Epithelial cell of esophagus (primary cell): Measurements from ENCODE around the gene CNDP1.

Experiments used
- DNase-seq: peaks from one replicate; pipeline ENCODE4 v3.0.0; 2010; ENCODE audit warnings: low read depth
- H3K4me3 ChIP-seq: 2 replicates; pipeline ENCODE4 v1.5.1; 2011; ENCODE audit warnings: mild to moderate bottlenecking, low read length, control low read depth
- CTCF ChIP-seq: IDR thresholded peaks from 2 replicates; pipeline ENCODE4 v1.5.1; 2011; ENCODE audit warnings: low read depth, mild to moderate bottlenecking, low read length, control low read depth, inconsistent platforms; ENCODE audit not compliant: insufficient read depth; ENCODE audit errors: missing control alignments

The CNDP1 gene

GRCh38 chr18:74528478-74528877 is 5.8 kb upstream of the CNDP1 start:
- no peak for DNase-seq
- no peak for TF ChIP-seq CTCF
- H3K4me3 ChIP-seq, result no peak overlapping the region

GRCh38 chr18:74528913-74529312 is 5.4 kb upstream of the CNDP1 start:
- no peak for DNase-seq
- TF ChIP-seq CTCF, result no peak
- H3K4me3 ChIP-seq, result no peak overlapping the region

GRCh38 chr18:74529378-74529777 is 4.9 kb upstream of the CNDP1 start:
- no peak overlapping the region for H3K4me3 ChIP-seq
- no peak for TF ChIP-seq CTCF
- no peak for DNase-seq

DNA sequence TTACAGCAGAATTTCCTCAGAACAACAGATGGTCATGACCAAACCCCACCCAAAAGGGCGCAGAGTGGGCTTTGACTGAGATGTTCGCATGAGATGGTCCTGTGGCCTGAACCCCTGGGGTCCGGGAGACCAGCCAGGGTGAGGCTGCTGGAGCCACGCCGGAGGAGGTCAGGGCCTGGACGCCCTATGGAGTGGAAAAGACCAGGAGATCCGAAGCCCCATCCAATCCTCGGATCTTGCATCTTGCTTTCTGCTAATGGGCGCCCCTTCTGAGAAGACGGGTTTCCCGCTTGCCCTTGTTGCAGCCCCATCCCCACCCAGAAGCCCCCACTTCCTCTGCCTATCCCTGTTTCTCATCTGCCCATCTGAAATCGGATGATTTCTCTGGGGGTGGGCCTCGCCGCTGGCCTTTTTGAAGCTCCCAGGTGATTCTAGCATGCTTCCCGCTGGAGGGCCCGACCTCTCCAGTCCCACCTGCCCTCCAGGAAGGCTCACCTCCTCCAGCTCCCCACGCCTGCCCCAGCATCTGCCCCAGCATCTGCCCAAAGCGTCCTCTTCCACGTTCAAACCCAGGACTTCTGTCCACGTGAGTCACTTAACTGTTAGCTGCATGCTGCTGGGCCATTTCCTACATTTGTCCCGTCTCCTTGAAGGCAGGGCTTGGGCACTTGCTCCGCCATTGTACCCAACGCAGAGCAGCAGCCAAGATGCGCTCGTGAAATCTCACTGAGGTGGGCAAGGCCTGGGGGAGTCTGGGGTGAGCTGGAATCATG is 4.3 kb upstream of the CNDP1 start:
- DNase-seq, result no peak

GRCh38 chr18:74530584-74530862 is 3.8 kb upstream of the CNDP1 start:
- no peak overlapping the region for H3K4me3 ChIP-seq
- TF ChIP-seq CTCF, result no peak
- no peak for DNase-seq

More for the DNA sequence above, 4.3 kb upstream of the CNDP1 start:
- no peak for TF ChIP-seq CTCF
- H3K4me3 ChIP-seq, result no peak overlapping the region

DNA sequence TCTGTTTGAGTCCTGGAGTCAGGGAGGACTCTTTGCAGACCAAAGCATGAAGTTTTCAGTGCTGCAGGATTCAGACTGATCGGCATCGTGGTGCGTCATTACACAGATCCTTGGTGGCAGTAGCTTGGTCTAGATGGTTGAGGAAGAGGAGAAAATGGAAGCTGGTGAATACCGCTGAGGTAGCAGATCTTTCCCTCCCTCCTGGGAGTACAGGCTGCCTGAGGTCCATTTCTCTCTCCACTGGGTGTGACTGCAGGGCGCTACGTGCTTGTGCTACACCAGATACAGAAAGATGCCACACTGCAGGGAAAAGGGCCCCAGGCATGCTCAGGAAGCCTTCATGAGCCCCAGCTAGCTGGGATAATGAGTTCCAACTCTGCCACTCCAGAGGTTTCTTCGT is 3.3 kb upstream of the CNDP1 start:
- no peak overlapping the region for H3K4me3 ChIP-seq
- DNase-seq, result no peak
- no peak for TF ChIP-seq CTCF

GRCh38 chr18:74532511-74533025 is 1.7 kb upstream of the CNDP1 start:
- H3K4me3 ChIP-seq, result no peak overlapping the region
- DNase-seq, result no peak
- TF ChIP-seq CTCF, result no peak
